Gastrocnemius medialis (tissue), 4 donors: ENCODE results near the gene ZNF761.

Source experiments
- CTCF ChIP-seq, 5 experiments: fragments of 450-650 bp in 3 of 5; fragments of 200-600 bp in 2 of 5; sonication (generic) in 2 of 5; IDR thresholded peaks in 4 of 5; conservative IDR thresholded peaks in 1 of 5; 1 replicate in 4 of 5; 2 replicates in 1 of 5; pipeline ENCODE4 v1.5.1; 2016 to 2019; ENCODE audit warnings: antibody characterized with exemption in 5 of 5, mild to moderate bottlenecking in 3 of 5, moderate library complexity in 3 of 5
- POLR2A ChIP-seq, 2 donors: fragments of 450-650 bp; IDR thresholded peaks; one replicate each; pipeline ENCODE4 v1.6.1; 2017; ENCODE audit warnings: antibody characterized with exemption in 2 of 2, mild to moderate bottlenecking in 2 of 2, moderate library complexity in 2 of 2

GRCh38 chr19:53467485-53468262 lies 35.9 kb downstream of the ZNF761 start, which contains the start of gene ZNF813:
- TF ChIP-seq CTCF (IDR thresholded peaks at IDR 0.05 in 4 of 5, conservative IDR thresholded peaks at IDR 0.05 in 1 of 5) (no peak), POLR2A (IDR thresholded peaks at IDR 0.05) (peak in 1 of 2 donors; percentile 22)
